Caco-2 (cell line): ENCODE data around the gene MYO6. TPM values are rescaled to one million over a fixed set of nuclear protein-coding genes. Genes with fewer than 3 reads are reported as not detected.

Source experiments
- BruUV-seq: library from RNA; stranded (reverse); fragments of 400-500 nt; replicated peaks from 2 replicates; lab custom pipeline; 2021; lab: Mats Ljungman, UMichigan
- CTCF ChIA-PET: fragments of 300-600 bp; sonication (Branson Sonifier 250); formaldehyde crosslinking; loops from one replicate; lab custom pipeline; 2022; ENCODE audit warnings: antibody characterized with exemption; lab: Charles Lee
- POLR2A ChIA-PET: fragments of 300-600 bp; sonication (Branson Sonifier 250); formaldehyde crosslinking; loops from one replicate; lab custom pipeline; 2022; ENCODE audit warnings: antibody characterized with exemption; lab: Charles Lee
- DNase-seq, 2 experiments: peaks; one replicate each; pipeline versions ENCODE4 v3.0.0 to v3.0.0-alpha.2; 2020 to 2022
- H3K27me3 ChIP-seq: replicated peaks from 2 replicates; pipeline ENCODE4 v1.6.0; 2011; ENCODE audit warnings: low read length; ENCODE audit not compliant: control insufficient read depth, insufficient read depth
- H3K36me3 ChIP-seq: 2 replicates; pipeline ENCODE4 v1.5.1; 2011; ENCODE audit warnings: low read length; ENCODE audit not compliant: control insufficient read depth, insufficient read depth
- H3K4me1 ChIP-seq: fragments of 250-450 bp; sonication (Bioruptor Pico); 2 replicates; pipeline ENCODE4 v1.5.1; 2020; ENCODE audit warnings: mild to moderate bottlenecking
- H3K4me3 ChIP-seq: 2 replicates; pipeline ENCODE4 v1.5.1; 2011; ENCODE audit warnings: low read depth, mild to moderate bottlenecking, control low read depth, low read length
- H3K9me3 ChIP-seq: fragments of 250-450 bp; sonication (Bioruptor Pico); 2 replicates; pipeline ENCODE4 v1.5.1; 2020; ENCODE audit warnings: mild to moderate bottlenecking, moderate library complexity
- H3K27ac Mint-ChIP-seq: one replicate; pipeline ENCODE4 v1.8.0; 2022; ENCODE audit warnings: mixed read lengths; ENCODE audit not compliant: unreplicated experiment
- H3K27me3 Mint-ChIP-seq: one replicate; pipeline ENCODE4 v1.8.0; 2022; ENCODE audit warnings: mixed read lengths; ENCODE audit not compliant: insufficient read depth, unreplicated experiment
- H3K36me3 Mint-ChIP-seq: one replicate; pipeline ENCODE4 v1.8.0; 2022; ENCODE audit warnings: mild to moderate bottlenecking, mixed read lengths; ENCODE audit not compliant: insufficient read depth, unreplicated experiment
- H3K4me1 Mint-ChIP-seq: one replicate; pipeline ENCODE4 v1.8.0; 2022; ENCODE audit warnings: low read depth, mixed read lengths; ENCODE audit not compliant: unreplicated experiment
- H3K4me3 Mint-ChIP-seq: one replicate; pipeline ENCODE4 v1.8.0; 2022; ENCODE audit warnings: mild to moderate bottlenecking, moderate library complexity, mixed read lengths; ENCODE audit not compliant: unreplicated experiment
- H3K9me3 Mint-ChIP-seq: one replicate; pipeline ENCODE4 v1.8.0; 2022; ENCODE audit warnings: mixed read lengths; ENCODE audit not compliant: unreplicated experiment
- intact Hi-C: fragments of 100-400 bp; cut with micrococcal nuclease; formaldehyde crosslinking; loops from one replicate; pipeline ENCODE4 v1.10.0; 2022; ENCODE audit not compliant: unreplicated experiment
- total RNA-seq: library from RNA; stranded (reverse); gene quantifications from 2 replicates; pipeline ENCODE4 v1.2.3, GENCODE V29; 2022
- TF ChIP-seq, protein P1 (sequence below), 2 experiments: fragments of 200-600 bp in 1 of 2; IDR thresholded peaks; 1 replicate in 1 of 2; 2 replicates in 1 of 2; pipeline versions ENCODE4 v1.5.1 to v1.8.0; 2011 to 2022; ENCODE audit warnings: antibody characterized with exemption in 1 of 2, control low read depth in 1 of 2, inconsistent platforms in 1 of 2, low read depth in 1 of 2, low read length in 1 of 2, mild to moderate bottlenecking in 1 of 2, moderate library complexity in 1 of 2; ENCODE audit not compliant: insufficient read depth in 1 of 2, severe bottlenecking in 1 of 2, unreplicated experiment in 1 of 2

Gene MYO6
- total RNA-seq, 1 experiment from 2014 or later, result 43.0 TPM

- Mint-ChIP-seq H3K4me1 (peaks cover 7% of the 10 kb centered on the region), H3K36me3 (no peaks in the 10 kb centered on the region), H3K4me3 (no peak overlapping the region), H3K9me3 (no peaks in the 10 kb centered on the region), H3K27me3 (no peaks in the 10 kb centered on the region), H3K27ac (no peak overlapping the region)
- intact Hi-C loops, result no loop called here
- Histone ChIP-seq H3K9me3 (no peaks in the 10 kb centered on the region), H3K4me3 (no peak overlapping the region), H3K27me3 (no peaks in the 10 kb centered on the region), H3K4me1 (peaks cover 2% of the 10 kb centered on the region; the same call in 1 of the 2 replicates), H3K36me3 (no peaks in the 10 kb centered on the region)
- ChIA-PET CTCF (no interaction called here), POLR2A (no interaction called here)
- DNase-seq, result no peak
- no TSS peak for BruUV-seq
- TF ChIP-seq, protein P1, sequence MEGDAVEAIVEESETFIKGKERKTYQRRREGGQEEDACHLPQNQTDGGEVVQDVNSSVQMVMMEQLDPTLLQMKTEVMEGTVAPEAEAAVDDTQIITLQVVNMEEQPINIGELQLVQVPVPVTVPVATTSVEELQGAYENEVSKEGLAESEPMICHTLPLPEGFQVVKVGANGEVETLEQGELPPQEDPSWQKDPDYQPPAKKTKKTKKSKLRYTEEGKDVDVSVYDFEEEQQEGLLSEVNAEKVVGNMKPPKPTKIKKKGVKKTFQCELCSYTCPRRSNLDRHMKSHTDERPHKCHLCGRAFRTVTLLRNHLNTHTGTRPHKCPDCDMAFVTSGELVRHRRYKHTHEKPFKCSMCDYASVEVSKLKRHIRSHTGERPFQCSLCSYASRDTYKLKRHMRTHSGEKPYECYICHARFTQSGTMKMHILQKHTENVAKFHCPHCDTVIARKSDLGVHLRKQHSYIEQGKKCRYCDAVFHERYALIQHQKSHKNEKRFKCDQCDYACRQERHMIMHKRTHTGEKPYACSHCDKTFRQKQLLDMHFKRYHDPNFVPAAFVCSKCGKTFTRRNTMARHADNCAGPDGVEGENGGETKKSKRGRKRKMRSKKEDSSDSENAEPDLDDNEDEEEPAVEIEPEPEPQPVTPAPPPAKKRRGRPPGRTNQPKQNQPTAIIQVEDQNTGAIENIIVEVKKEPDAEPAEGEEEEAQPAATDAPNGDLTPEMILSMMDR (IDR thresholded peaks at IDR 0.05; ENCODE audit: insufficient read depth in 1 of 2, low read depth in 1 of 2, low read length in 1 of 2, severe bottlenecking in 1 of 2, unreplicated experiment in 1 of 2), result no peak
These were observed 27.4 kb downstream of the MYO6 start for GRCh38 chr6:75776461-75776860.

DNA sequence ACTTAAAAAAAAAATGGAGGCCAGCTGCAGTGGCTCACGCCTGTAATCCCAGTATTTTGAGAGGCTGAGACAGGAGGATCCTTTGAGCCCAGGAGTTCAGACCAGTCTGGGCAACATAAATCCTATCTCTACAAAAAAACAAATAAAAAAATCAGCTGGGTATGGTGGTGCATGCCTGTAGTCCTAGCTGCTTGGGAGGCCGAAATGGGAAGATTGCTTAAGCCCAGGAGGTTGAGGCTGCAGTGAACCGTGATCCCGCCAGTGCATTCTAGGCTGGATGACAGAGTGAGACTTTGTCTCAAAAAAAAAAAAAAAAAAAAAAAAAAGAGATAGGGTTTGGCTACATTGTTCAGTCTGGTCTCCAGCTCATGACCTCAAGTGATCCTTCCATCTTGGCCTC lies 29.7 kb downstream of the MYO6 start:
- Histone ChIP-seq H3K27me3 (no peaks in the 10 kb centered on the region), H3K36me3 (no peaks in the 10 kb centered on the region), H3K4me1 (no peaks in the 10 kb centered on the region), H3K9me3 (no peaks in the 10 kb centered on the region), H3K4me3 (no peak overlapping the region)
- no peaks in the 10 kb centered on the region for H3K9me3 Mint-ChIP-seq
- CTCF ChIA-PET, result no interaction called here
- POLR2A ChIA-PET, result no interaction called here
- H3K27ac Mint-ChIP-seq, result no peak overlapping the region
- H3K4me3 Mint-ChIP-seq, result no peak overlapping the region
- no peak for DNase-seq
- H3K36me3 Mint-ChIP-seq, result peaks cover 7% of the 10 kb centered on the region
- BruUV-seq, result no TSS peak
- peaks cover 7% of the 10 kb centered on the region for H3K4me1 Mint-ChIP-seq
- TF ChIP-seq, protein P1 (IDR thresholded peaks at IDR 0.05; ENCODE audit: insufficient read depth in 1 of 2, low read depth in 1 of 2, low read length in 1 of 2, severe bottlenecking in 1 of 2, unreplicated experiment in 1 of 2), result no peak
- H3K27me3 Mint-ChIP-seq, result no peaks in the 10 kb centered on the region
- intact Hi-C loops, result no loop called here

DNA sequence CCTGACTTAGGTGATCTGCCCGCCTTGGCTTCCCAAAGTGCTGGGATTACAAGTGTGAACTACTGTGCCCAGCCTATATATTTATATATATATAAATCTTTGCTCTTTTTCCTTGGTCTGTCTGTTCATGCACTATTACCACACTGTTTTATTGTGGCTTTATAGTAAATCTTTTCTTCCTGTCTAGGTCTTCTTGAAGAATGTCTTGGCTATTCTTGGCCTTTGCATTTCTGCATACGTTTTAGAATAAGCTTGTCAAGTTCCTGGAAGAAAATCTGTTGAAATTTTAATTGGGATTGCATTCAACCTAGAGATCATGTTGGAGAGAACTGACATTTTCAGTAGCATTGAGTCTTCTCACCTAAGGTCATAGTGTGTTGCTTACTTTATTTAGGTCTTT lies 37.1 kb downstream of the MYO6 start:
- H3K4me3 Mint-ChIP-seq, result no peak overlapping the region
- POLR2A ChIA-PET, result no interaction called here

More for the DNA sequence above, 37.1 kb downstream of the MYO6 start:
- TF ChIP-seq, protein P1 (IDR thresholded peaks at IDR 0.05; ENCODE audit: insufficient read depth in 1 of 2, low read depth in 1 of 2, low read length in 1 of 2, severe bottlenecking in 1 of 2, unreplicated experiment in 1 of 2), result no peak
- no peak for DNase-seq
- Mint-ChIP-seq H3K4me1 (peaks cover 3% of the 10 kb centered on the region), H3K27me3 (no peaks in the 10 kb centered on the region), H3K27ac (no peak overlapping the region), H3K9me3 (no peaks in the 10 kb centered on the region), H3K36me3 (peaks cover 19% of the 10 kb centered on the region)
- Histone ChIP-seq H3K9me3 (no peaks in the 10 kb centered on the region), H3K27me3 (no peaks in the 10 kb centered on the region), H3K4me1 (no peaks in the 10 kb centered on the region), H3K4me3 (no peak overlapping the region), H3K36me3 (no peaks in the 10 kb centered on the region)
- intact Hi-C loops, result no loop called here
- CTCF ChIA-PET, result no interaction called here
- no TSS peak for BruUV-seq
